K562 treated with DMSO at 1 percent for 12 hours (cell line): ENCODE results near the gene PSMB4. TPM values are rescaled to one million over a fixed set of nuclear protein-coding genes. Genes with fewer than 3 reads are reported as not detected.

Source experiments
- total RNA-seq: library from RNA; unstranded; fragments of 300-600 nt; gene quantifications from 2 replicates; pipeline ENCODE4 v1.2.3, GENCODE V29; 2022; ENCODE audit not compliant: insufficient read depth

Gene PSMB4
- 499 and 556 TPM in 2 replicates for total RNA-seq

DNA sequence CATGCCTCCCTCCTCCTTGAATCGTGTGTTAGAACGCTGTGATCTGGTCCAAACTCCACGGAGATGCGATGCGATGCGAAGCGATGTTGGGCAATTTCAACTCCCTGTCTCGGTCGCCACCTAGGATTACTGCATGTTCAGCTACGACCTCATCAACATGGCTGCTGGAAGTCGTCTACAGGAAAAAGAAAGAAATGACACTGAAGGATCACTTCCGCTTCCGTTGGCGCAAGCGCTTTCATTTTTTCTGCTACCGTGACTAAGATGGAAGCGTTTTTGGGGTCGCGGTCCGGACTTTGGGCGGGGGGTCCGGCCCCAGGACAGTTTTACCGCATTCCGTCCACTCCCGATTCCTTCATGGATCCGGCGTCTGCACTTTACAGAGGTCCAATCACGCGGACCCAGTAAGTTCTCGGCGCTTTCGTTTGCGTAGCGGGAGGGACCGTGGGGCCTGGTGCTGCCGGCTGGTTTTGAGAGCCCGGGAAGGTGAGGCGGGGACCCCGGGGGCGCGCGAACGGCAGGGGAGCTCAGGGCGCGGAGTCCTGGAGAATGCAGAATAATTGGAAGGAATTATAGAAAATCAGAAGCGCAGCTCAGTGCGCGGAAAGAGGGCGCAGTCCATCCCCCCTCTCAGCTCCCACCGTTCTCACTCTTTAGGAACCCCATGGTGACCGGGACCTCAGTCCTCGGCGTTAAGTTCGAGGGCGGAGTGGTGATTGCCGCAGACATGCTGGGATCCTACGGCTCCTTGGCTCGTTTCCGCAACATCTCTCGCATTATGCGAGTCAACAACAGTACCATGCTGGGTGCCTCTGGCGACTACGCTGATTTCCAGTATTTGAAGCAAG is at the start of gene PSMB4:
Gene PSMB4, plus strand, starts transcription at position 250 of the 848 bp plus-strand sequence. Its CDS starts 15 bp downstream, at position 265.

DNA sequence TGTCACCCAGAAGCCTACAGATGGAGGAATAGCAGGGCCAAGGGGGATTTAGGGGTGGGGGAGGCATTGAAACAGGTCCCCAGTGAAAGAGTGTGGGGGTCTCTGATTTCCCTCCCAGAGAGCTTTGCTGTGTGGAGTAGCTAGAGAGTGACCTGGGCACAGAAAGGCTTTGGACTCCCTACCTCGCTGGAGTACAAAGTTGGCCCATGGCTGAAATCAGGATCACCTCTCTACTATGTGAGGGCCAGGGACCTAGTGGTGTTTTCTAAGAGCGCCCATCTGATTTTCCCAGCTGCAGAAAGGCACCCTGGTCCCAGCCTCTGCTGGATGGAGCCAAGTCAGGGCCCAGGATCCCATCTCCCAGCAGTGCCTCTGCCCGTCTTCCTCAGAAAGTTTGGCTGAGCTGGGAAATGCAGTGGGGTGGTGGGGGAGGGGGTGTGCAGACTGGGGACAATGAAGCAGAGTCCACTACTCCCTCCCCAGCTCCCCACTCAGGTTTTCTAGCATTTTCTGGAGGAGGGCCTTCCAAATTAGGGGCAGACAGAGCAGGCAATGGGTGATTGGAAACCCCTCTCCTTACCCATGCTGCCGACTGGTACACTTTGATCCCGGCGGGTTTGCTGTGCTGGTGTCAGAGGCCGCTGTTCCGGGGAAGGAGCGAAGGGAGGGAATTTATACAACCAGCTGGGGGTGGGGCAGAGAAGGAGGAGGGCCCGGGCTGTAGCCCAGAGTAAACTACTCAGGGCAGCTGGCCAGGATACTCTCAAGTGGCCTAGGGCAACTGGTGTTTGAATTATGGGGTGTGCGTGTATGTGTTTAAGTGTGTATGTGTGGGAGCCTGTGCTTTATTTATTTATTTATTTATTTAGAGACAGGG is 27.1 kb upstream of the PSMB4 start, which contains the start of gene SELENBP1:
Gene SELENBP1, minus strand, starts transcription at position 648 of the 877 bp plus-strand sequence. Its CDS starts 64 bp downstream, at position 584.

Other genes with a start within 250 kb of the PSMB4 start
- not detected in 2 replicates for gene TNFAIP8L2, start 242.9 kb upstream of the PSMB4 start, total RNA-seq
- 2.3 and 4.8 TPM in 2 replicates for gene LYSMD1, start 233.7 kb upstream of the PSMB4 start, total RNA-seq
- gene SCNM1, start 233.4 kb upstream of the PSMB4 start, total RNA-seq: 56.7 and 62.1 TPM in 2 replicates
- gene TMOD4, start 223.6 kb upstream of the PSMB4 start, total RNA-seq: not detected in 2 replicates
- gene VPS72, start 209.4 kb upstream of the PSMB4 start, total RNA-seq: 74.3 and 74.9 TPM in 2 replicates
- 8.2 and 26.4 TPM in 2 replicates for gene PIP5K1A, start 201.0 kb upstream of the PSMB4 start, total RNA-seq
- gene PSMD4, start 144.8 kb upstream of the PSMB4 start, total RNA-seq: 300 and 354 TPM in 2 replicates
- 19.6 and 35.6 TPM in 2 replicates for gene ZNF687, start 117.3 kb upstream of the PSMB4 start, total RNA-seq
- 44.3 and 56.9 TPM in 2 replicates for gene PI4KB, start 72.2 kb upstream of the PSMB4 start, total RNA-seq
- 8.3 and 21.0 TPM in 2 replicates for gene RFX5, start 52.3 kb upstream of the PSMB4 start, total RNA-seq
- gene SELENBP1, start 26.9 kb upstream of the PSMB4 start, total RNA-seq: 44.0 and 45.5 TPM in 2 replicates
- 7.3 and 32.4 TPM in 2 replicates for gene POGZ, start 59.9 kb downstream of the PSMB4 start, total RNA-seq
- not detected in 2 replicates for gene CGN, start 111.8 kb downstream of the PSMB4 start, total RNA-seq
- gene TUFT1, start 140.7 kb downstream of the PSMB4 start, total RNA-seq: 5.2 and 10.4 TPM in 2 replicates
- 3.6 and 7.5 TPM in 2 replicates for gene SNX27, start 212.5 kb downstream of the PSMB4 start, total RNA-seq